IMR-90 (cell line): ENCODE data around the gene PMPCB. TPM values are rescaled to one million over a fixed set of nuclear protein-coding genes. Genes with fewer than 3 reads are reported as not detected.
"Not testable (repeated sequence)": the region's sequence is repeated elsewhere in the genome, so short reads cannot be mapped to it uniquely, and the experiment has no call there.

Source experiments
- ATAC-seq: fragments of 200-7000 bp; cut with Tn5 transposase; 2 replicates; pipeline ENCODE4 v1.9.1; 2020; ENCODE audit warnings: low read depth, mild to moderate bottlenecking, moderate library complexity
- BruUV-seq: library from RNA; stranded (reverse); fragments of 400-500 nt; replicated peaks from 2 replicates; lab custom pipeline; 2021; lab: Mats Ljungman, UMichigan
- CTCF ChIA-PET: fragments of 300-600 bp; formaldehyde crosslinking; extraction: SDS; loops from one replicate; lab custom pipeline; 2021; ENCODE audit warnings: antibody characterized with exemption; lab: Yijun Ruan, JAX
- POLR2A ChIA-PET: fragments of 300-600 bp; sonication (Branson Sonifier 250); formaldehyde crosslinking; loops from one replicate; lab custom pipeline; 2022; ENCODE audit warnings: antibody characterized with exemption; ENCODE audit not compliant: unreplicated experiment; lab: Charles Lee
- DNase-seq: peaks from one replicate; pipeline ENCODE4 v3.0.0; 2013
- H2AFZ ChIP-seq: replicated peaks from 2 replicates; pipeline ENCODE3; 2013; ENCODE audit warnings: low read length, mild to moderate bottlenecking; ENCODE audit not compliant: poor library complexity
- H2AK5ac ChIP-seq: 2 replicates; pipeline ENCODE4 v1.6.1; 2013; ENCODE audit warnings: low read depth, low read length, inconsistent platforms
- H2AK9ac ChIP-seq: replicated peaks from 2 replicates; pipeline ENCODE3; 2013; ENCODE audit warnings: mild to moderate bottlenecking, low read depth, low read length, moderate library complexity; ENCODE audit not compliant: poor library complexity
- H2BK120ac ChIP-seq: 2 replicates; pipeline ENCODE4 v1.6.1; 2013; ENCODE audit warnings: low read depth, low read length, inconsistent platforms
- H2BK15ac ChIP-seq: 3 replicates; pipeline ENCODE4 v1.6.1; 2013; ENCODE audit warnings: low read depth, low read length, inconsistent platforms
- H2BK20ac ChIP-seq: 2 replicates; pipeline ENCODE4 v1.6.1; 2013; ENCODE audit warnings: low read depth, mild to moderate bottlenecking, inconsistent platforms, low read length, moderate library complexity
- H2BK5ac ChIP-seq: 2 replicates; pipeline ENCODE4 v1.6.1; 2013; ENCODE audit warnings: mild to moderate bottlenecking, low read depth, low read length, inconsistent platforms; ENCODE audit not compliant: poor library complexity, severe bottlenecking
- H3K14ac ChIP-seq: replicated peaks from 2 replicates; pipeline ENCODE4 v1.6.1; 2013; ENCODE audit warnings: low read depth, low read length, inconsistent platforms
- H3K18ac ChIP-seq: 2 replicates; pipeline ENCODE4 v1.6.1; 2013; ENCODE audit warnings: low read depth, low read length, control low read depth
- H3K23ac ChIP-seq: 2 replicates; pipeline ENCODE4 v1.6.1; 2013; ENCODE audit warnings: low read depth, low read length, inconsistent platforms
- H3K27ac ChIP-seq: 2 replicates; pipeline ENCODE4 v1.5.1; 2013; ENCODE audit warnings: mild to moderate bottlenecking, control low read depth, low read length; ENCODE audit not compliant: insufficient read depth
- H3K27me3 ChIP-seq: 2 replicates; pipeline ENCODE4 v1.6.1; 2013; ENCODE audit warnings: low read length; ENCODE audit not compliant: control insufficient read depth, insufficient read depth
- H3K36me3 ChIP-seq: 2 replicates; pipeline ENCODE4 v1.6.1; 2013; ENCODE audit warnings: low read length, mixed read lengths; ENCODE audit not compliant: control insufficient read depth, insufficient read depth
- H3K4ac ChIP-seq: 2 replicates; pipeline ENCODE4 v1.6.1; 2013; ENCODE audit warnings: low read depth, low read length, inconsistent platforms
- H3K4me1 ChIP-seq: 2 replicates; pipeline ENCODE4 v1.6.1; 2013; ENCODE audit warnings: low read length, mixed read lengths; ENCODE audit not compliant: control insufficient read depth, insufficient read depth
- H3K4me2 ChIP-seq: 2 replicates; pipeline ENCODE4 v1.6.1; 2013; ENCODE audit warnings: low read depth, mild to moderate bottlenecking, control low read depth, low read length, moderate library complexity
- H3K4me3 ChIP-seq: 2 replicates; pipeline ENCODE4 v1.5.1; 2013; ENCODE audit warnings: low read depth, mild to moderate bottlenecking, control low read depth, low read length, moderate library complexity; ENCODE audit not compliant: insufficient read depth
- H3K56ac ChIP-seq: 2 replicates; pipeline ENCODE4 v1.6.1; 2013; ENCODE audit warnings: low read length, inconsistent platforms; ENCODE audit not compliant: insufficient read depth; ENCODE audit errors: extremely low read depth
- H3K79me1 ChIP-seq, 2 experiments: 2 replicates each; pipeline ENCODE4 v1.6.1; 2013; ENCODE audit warnings: low read length in 2 of 2, inconsistent platforms in 1 of 2, low read depth in 1 of 2
- H3K9ac ChIP-seq: 2 replicates; pipeline ENCODE4 v1.6.1; 2013; ENCODE audit warnings: low read depth, low read length, control low read depth
- H3K9me1 ChIP-seq: 2 replicates; pipeline ENCODE4 v1.6.1; 2013; ENCODE audit warnings: low read length, inconsistent platforms; ENCODE audit not compliant: insufficient read depth
- H3K9me3 ChIP-seq: 2 replicates; pipeline ENCODE4 v1.6.1; 2013; ENCODE audit warnings: low read length; ENCODE audit not compliant: control insufficient read depth, insufficient read depth
- H4K20me1 ChIP-seq: 2 replicates; pipeline ENCODE4 v1.6.1; 2013; ENCODE audit warnings: low read length, inconsistent platforms; ENCODE audit not compliant: insufficient read depth
- H4K5ac ChIP-seq: 2 replicates; pipeline ENCODE4 v1.6.1; 2013; ENCODE audit warnings: mild to moderate bottlenecking, low read depth, low read length, control low read depth
- H4K8ac ChIP-seq, 2 experiments: 2 replicates each; pipeline ENCODE4 v1.6.1; 2013; ENCODE audit warnings: low read depth in 2 of 2, low read length in 2 of 2, control low read depth in 1 of 2, inconsistent platforms in 1 of 2
- H4K91ac ChIP-seq: 2 replicates; pipeline ENCODE4 v1.6.1; 2013; ENCODE audit warnings: low read depth, low read length, inconsistent platforms; ENCODE audit not compliant: insufficient read depth
- whole genome bisulfite sequencing, 2 experiments: methylation state at CpG; one replicate each; pipeline versions ENCODE4 v1.1.5 to v1.1.7; 2013; ENCODE audit warnings: missing lambda C conversion rate in 2 of 2; ENCODE audit not compliant: insufficient read length in 1 of 2; ENCODE audit errors: extremely low coverage in 2 of 2; 5-methylcytosine and 5-hydroxymethylcytosine counted together
- dilution Hi-C: fragments of 300-500 bp; cut with HindIII; formaldehyde crosslinking; loops from one replicate; pipeline ENCODE4 v1.14.3; 2018; ENCODE audit warnings: low sequenced_read_pairs; ENCODE audit not compliant: unreplicated experiment
- in situ Hi-C: fragments of 300-500 bp; cut with MboI; formaldehyde crosslinking; loops from 3 replicates; pipeline ENCODE4 v1.14.3; 2019; ENCODE audit warnings: low sequenced_read_pairs, inconsistent platforms, mixed read lengths
- intact Hi-C: fragments of 100-400 bp; cut with micrococcal nuclease; formaldehyde crosslinking; loops from 2 replicates; pipeline ENCODE4 v1.10.0; 2022
- polyA plus RNA-seq, 3 experiments: library from polyadenylated mRNA; depleted of rRNA; stranded (reverse); fragments of >200 nt; gene quantifications; 2 replicates each; pipeline ENCODE4 v1.2.3, GENCODE V29; 2012; ENCODE audit warnings: low replicate concordance in 1 of 3
- total RNA-seq: library from RNA; depleted of rRNA; stranded (reverse); fragments of >200 nt; gene quantifications from 2 replicates; pipeline ENCODE4 v1.2.3, GENCODE V29; 2012

PMPCB gene
- total and polyA plus RNA-seq, 2 of the 4 experiments (the other 2 are of a cell fraction), result 50.4 to 72.8 TPM

DNA sequence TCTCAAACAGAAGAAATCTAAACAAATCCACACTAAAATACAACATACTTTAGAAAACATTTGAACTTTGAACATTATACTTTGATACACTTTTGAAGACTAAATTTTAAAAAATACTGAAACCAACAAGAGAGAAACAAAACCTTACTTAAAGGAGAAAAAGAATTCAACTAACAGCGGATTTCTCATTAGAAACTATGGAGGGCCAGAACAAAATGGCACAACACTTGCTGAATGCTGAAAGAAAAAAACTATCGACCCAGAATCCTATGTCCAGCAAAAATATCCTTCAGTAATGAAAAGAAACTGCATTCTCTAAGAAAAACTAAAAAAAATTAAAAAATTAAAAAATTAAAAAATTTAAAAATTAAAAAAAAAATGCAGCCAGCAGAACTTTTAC, 33.2 kb upstream of the PMPCB start:
- H4K91ac ChIP-seq, H2AK9ac ChIP-seq, H3K9me3 ChIP-seq, H4K20me1 ChIP-seq, H3K4me2 ChIP-seq, H3K56ac ChIP-seq, H3K4ac ChIP-seq, H3K27ac ChIP-seq, H4K5ac ChIP-seq, H3K23ac ChIP-seq, H3K14ac ChIP-seq, ATAC-seq, H3K27me3 ChIP-seq, H2BK5ac ChIP-seq, intact Hi-C loops, dilution Hi-C loops, in situ Hi-C loops, H3K9me1 ChIP-seq, POLR2A ChIA-PET, H2AFZ ChIP-seq, H3K9ac ChIP-seq, H3K36me3 ChIP-seq, H2BK20ac ChIP-seq, H3K4me1 ChIP-seq, H4K8ac ChIP-seq, BruUV-seq, H3K79me1 ChIP-seq, H3K4me3 ChIP-seq, DNase-seq, H2BK15ac ChIP-seq, H2AK5ac ChIP-seq, CTCF ChIA-PET, H2BK120ac ChIP-seq, H3K18ac ChIP-seq: not testable (repeated sequence)
- no CpG with 5 or more reads among the region's 2 CpGs for WGBS, 2 experiments

DNA sequence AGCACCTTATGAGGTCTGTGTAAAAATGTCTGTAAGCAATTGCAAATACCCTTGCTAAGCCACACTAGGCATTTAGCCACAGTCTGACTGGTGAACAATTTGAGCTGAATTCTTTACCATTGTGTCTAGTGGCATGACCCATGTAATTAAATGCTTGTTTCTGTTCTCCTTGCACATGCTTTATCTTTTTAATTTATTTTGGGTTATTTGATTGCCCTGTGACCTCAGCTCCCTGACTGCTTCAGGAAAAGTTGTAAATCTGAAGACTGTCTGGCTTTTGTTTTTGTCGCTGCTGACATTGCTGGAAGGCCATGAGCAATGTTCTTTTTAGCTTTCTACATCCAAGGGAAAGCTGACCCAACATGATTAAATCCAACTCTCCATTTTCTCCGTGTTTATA, 31.0 kb upstream of the PMPCB start:
- H3K4me3 ChIP-seq, H3K27me3 ChIP-seq, in situ Hi-C loops, H3K23ac ChIP-seq, intact Hi-C loops, H2AFZ ChIP-seq, H2BK20ac ChIP-seq, POLR2A ChIA-PET, H3K4me2 ChIP-seq, H3K9ac ChIP-seq, H4K8ac ChIP-seq, H3K4ac ChIP-seq, H3K4me1 ChIP-seq, H2AK9ac ChIP-seq, H2BK15ac ChIP-seq, H3K14ac ChIP-seq, H4K5ac ChIP-seq, H3K18ac ChIP-seq, H4K91ac ChIP-seq, CTCF ChIA-PET, H2BK120ac ChIP-seq, H4K20me1 ChIP-seq, BruUV-seq, H3K9me1 ChIP-seq, H3K36me3 ChIP-seq, DNase-seq, H3K9me3 ChIP-seq, H3K27ac ChIP-seq, H2AK5ac ChIP-seq, H3K79me1 ChIP-seq, dilution Hi-C loops, H2BK5ac ChIP-seq, ATAC-seq, H3K56ac ChIP-seq: not testable (repeated sequence)
- no CpG with 5 or more reads among the region's 2 CpGs for WGBS, 2 experiments
